Measurements from ENCODE around the gene SLC5A9.
"Not testable (repeated sequence)": the region's sequence is repeated elsewhere in the genome, so short reads cannot be mapped to it uniquely, and the experiment has no call there.

The SLC5A9 gene

GRCh38 chr1:48291421-48291820, 68.9 kb downstream of the SLC5A9 start:
- ChIA-PET CTCF (no interaction called here), POLR2A (no interaction called here)
- TF ChIP-seq CTCF (IDR thresholded peaks at IDR 0.05; ENCODE audit: control extremely low read depth, extremely low read depth, low read depth, missing control alignments): no peak
- no peak for DNase-seq (ENCODE audit: extremely low spot score)

GRCh38 chr1:48292706-48293105, 70.2 kb downstream of the SLC5A9 start:
- TF ChIP-seq CTCF (IDR thresholded peaks at IDR 0.05; ENCODE audit: control extremely low read depth, extremely low read depth, low read depth, missing control alignments): no peak
- DNase-seq (ENCODE audit: extremely low spot score): no peak
- POLR2A ChIA-PET: no interaction called here
- CTCF ChIA-PET: interaction anchor here (0.7 to 1.5 kb wide), 2 partner anchors 8 to 11 kb away, joined by 3 to 4 read pairs; no protein-coding TSS in a partner anchor

GRCh38 chr1:48294094-48294493, 71.6 kb downstream of the SLC5A9 start:
- POLR2A ChIA-PET; DNase-seq (ENCODE audit: extremely low spot score): not testable (repeated sequence)
- CTCF ChIA-PET: interaction anchor here (1.4 to 1.7 kb wide), 3 partner anchors 9 to 31 kb away, joined by 3 to 4 read pairs (median 4); no protein-coding TSS in a partner anchor

- no peak for DNase-seq (ENCODE audit: extremely low spot score)
- ChIA-PET CTCF (interaction anchor here (1.7 kb wide), 1 partner anchor 32 kb away, joined by 4 read pairs; no protein-coding TSS in a partner anchor), POLR2A (no interaction called here)
- TF ChIP-seq CTCF (IDR thresholded peaks at IDR 0.05; ENCODE audit: control extremely low read depth, extremely low read depth, low read depth, missing control alignments): no peak
These were observed 72.1 kb downstream of the SLC5A9 start for GRCh38 chr1:48294656-48295055.

Measured in GM10248 (cell line).